CD4-positive, alpha-beta T cell treated with Interleukin-4 for 1 hour (primary cell): ENCODE results near the gene KRTAP10-11.
"Not testable (repeated sequence)": the region's sequence is repeated elsewhere in the genome, so short reads cannot be mapped to it uniquely, and the experiment has no call there.

Experiments
- DNase-seq, 2 donors: peaks; one replicate each; pipeline ENCODE4 v3.0.0-alpha.2; 2020 to 2022

Gene KRTAP10-11

GRCh38 chr21:44615466-44615865, 30.7 kb upstream of the KRTAP10-11 start:
- no peak for DNase-seq

- no peak for DNase-seq
Measured at GRCh38 chr21:44615911-44616590, 30.2 kb upstream of the KRTAP10-11 start.

GRCh38 chr21:44616591-44616926, 29.7 kb upstream of the KRTAP10-11 start:
- no peak for DNase-seq

- no peak for DNase-seq
Measured at GRCh38 chr21:44617071-44617501, 29.1 kb upstream of the KRTAP10-11 start.

GRCh38 chr21:44618504-44618903, 27.7 kb upstream of the KRTAP10-11 start:
- peak in 1 of 2 donors; percentile 20 for DNase-seq

- DNase-seq: peak; percentile 70 to 76
Measured at GRCh38 chr21:44618909-44619308, 27.3 kb upstream of the KRTAP10-11 start.

- DNase-seq: no peak
Measured at GRCh38 chr21:44619886-44620285, 26.3 kb upstream of the KRTAP10-11 start.

GRCh38 chr21:44623575-44623974, 22.6 kb upstream of the KRTAP10-11 start:
- DNase-seq: no peak

- no peak for DNase-seq
Measured at GRCh38 chr21:44625756-44626155, 20.5 kb upstream of the KRTAP10-11 start.

- peak; percentile 35 to 42 for DNase-seq
Measured at GRCh38 chr21:44626262-44626661, 20.0 kb upstream of the KRTAP10-11 start.

- no peak for DNase-seq
Measured at GRCh38 chr21:44626673-44627143, 19.5 kb upstream of the KRTAP10-11 start, which contains the start of gene KRTAP10-9. KRTAP10-9 (plus strand) TSS chr21:44627093; CDS start chr21:44627172, 79 bp downstream.

- not testable (repeated sequence) for DNase-seq
Measured at GRCh38 chr21:44627181-44627822, 18.9 kb upstream of the KRTAP10-11 start.

- not testable (repeated sequence) for DNase-seq
Measured at GRCh38 chr21:44627831-44628233, 18.4 kb upstream of the KRTAP10-11 start.

GRCh38 chr21:44628707-44629391, 17.4 kb upstream of the KRTAP10-11 start:
- DNase-seq: no peak

- peak; percentile 26 to 36 for DNase-seq
Measured at GRCh38 chr21:44630440-44630839, 15.8 kb upstream of the KRTAP10-11 start.

- DNase-seq: no peak
Measured at GRCh38 chr21:44632067-44632466, 14.1 kb upstream of the KRTAP10-11 start.

- DNase-seq: no peak
Measured at GRCh38 chr21:44636209-44637017, 9.8 kb upstream of the KRTAP10-11 start.

- DNase-seq: no peak
Measured at GRCh38 chr21:44637018-44637850, 9.0 kb upstream of the KRTAP10-11 start, which contains the start of gene KRTAP10-10. KRTAP10-10 (plus strand) TSS chr21:44637356; CDS start chr21:44637418, 62 bp downstream.

- DNase-seq: not testable (repeated sequence)
Measured at GRCh38 chr21:44637851-44638348, 8.3 kb upstream of the KRTAP10-11 start.

- DNase-seq: not testable (repeated sequence)
Measured at GRCh38 chr21:44638506-44639330, 7.5 kb upstream of the KRTAP10-11 start.

GRCh38 chr21:44639331-44639655, 6.9 kb upstream of the KRTAP10-11 start:
- no peak for DNase-seq
